GM21447 (cell line): ENCODE results near the gene ASAH2.
A peak's percentile ranks its signal among the peaks of the same experiment; 100 is the strongest.
"Not testable (repeated sequence)": the region's sequence is repeated elsewhere in the genome, so short reads cannot be mapped to it uniquely, and the experiment has no call there.

ENCODE experiments used
- ATAC-seq: cut with Tn5 transposase; IDR thresholded peaks from one replicate; pipeline ENCODE4 v1.9.1; 2021; ENCODE audit not compliant: unreplicated experiment

ASAH2 gene

DNA sequence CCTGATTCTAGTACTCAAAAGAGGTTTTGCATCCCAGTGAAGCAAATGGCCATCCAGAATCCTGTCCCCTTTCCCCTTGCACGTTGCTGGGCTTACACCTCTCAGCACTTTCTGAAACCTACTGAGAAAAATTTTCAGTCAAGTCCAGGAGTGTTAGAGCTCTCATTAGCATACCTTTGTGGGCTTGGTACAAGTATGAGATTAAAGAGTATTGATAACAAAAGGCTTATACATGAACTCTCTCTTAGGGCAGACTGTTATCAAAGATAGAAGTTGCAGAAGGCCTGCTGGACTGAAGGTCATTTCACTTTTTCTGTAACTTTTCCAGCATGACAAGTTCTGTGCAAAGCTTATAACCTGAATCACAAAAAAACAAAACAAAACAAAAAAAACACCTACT lies at the start of gene ASAH2:
Gene ASAH2 (minus strand): TSS at position 123 of the 400 bp plus-strand sequence. CDS start 2,906 bp downstream, outside the sequence.
- no peak for ATAC-seq

DNA sequence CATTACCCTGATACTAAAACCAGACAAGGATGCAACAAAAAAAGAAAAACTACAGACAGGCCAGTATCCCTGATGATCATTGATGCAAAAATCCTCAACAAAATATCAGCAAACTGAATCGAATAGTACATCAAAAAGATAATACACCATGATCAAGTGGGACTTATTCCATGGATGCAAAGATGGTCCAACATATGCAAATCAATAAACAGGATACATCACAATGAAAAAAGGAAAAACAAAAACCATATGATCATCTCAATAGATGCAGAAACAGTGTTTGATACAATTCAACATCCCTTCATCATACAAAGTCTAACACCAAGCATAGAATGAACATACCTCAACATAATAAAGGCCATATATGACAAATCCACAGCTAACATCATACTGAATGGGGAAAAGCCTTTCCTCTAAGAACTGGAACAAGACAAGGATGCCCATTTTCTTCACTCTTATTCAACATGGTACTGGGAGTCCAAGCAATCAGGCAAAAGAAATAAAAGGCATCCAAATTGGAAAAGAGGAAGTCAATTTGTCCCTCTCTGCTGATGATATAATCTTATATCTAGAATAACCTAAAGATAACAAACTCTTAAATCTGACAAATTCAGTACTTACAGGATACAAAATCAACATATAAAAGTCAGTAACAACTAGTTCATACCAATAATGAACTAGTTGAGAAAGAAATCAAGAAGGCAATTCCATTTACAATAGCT lies 48.8 kb upstream of the ASAH2 start:
- no peak for ATAC-seq

DNA sequence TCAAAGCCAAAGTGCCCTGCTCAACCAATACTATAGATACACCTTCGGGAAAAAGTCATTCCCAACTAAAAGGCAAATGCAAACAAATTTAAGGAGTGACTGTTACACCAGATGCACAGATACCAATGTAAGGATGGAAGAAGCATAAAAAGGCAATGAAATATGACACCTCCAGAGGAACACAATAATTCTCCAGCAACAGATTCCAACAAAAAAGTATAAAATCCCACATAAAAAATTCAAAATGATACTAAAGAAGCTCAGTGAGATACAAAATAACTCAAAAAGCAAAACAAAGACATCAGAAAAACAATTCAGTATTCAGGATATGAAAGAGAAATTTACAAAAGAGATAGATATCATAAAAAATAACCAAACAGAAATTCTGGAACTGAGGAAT lies 44.1 kb upstream of the ASAH2 start:
- no peak for ATAC-seq

DNA sequence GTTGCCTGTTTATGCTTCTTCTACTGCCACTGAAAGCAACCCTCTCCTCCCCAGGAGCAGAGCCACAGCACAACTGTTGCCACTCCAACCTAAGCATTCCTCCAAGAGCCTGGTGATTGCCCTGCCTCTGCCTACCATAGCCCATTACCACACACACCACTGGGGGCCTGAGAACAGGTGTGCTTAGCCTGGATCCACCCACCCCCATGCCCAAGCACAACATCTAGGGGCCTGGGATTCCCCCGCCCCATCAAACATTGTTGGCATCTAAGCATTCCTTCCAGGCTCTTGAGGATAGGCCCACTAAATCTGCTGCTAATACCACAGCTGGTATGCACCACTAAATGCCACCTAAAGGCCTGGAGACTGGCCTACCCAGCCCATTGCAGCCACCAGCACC lies 43.3 kb upstream of the ASAH2 start:
- no peak for ATAC-seq

DNA sequence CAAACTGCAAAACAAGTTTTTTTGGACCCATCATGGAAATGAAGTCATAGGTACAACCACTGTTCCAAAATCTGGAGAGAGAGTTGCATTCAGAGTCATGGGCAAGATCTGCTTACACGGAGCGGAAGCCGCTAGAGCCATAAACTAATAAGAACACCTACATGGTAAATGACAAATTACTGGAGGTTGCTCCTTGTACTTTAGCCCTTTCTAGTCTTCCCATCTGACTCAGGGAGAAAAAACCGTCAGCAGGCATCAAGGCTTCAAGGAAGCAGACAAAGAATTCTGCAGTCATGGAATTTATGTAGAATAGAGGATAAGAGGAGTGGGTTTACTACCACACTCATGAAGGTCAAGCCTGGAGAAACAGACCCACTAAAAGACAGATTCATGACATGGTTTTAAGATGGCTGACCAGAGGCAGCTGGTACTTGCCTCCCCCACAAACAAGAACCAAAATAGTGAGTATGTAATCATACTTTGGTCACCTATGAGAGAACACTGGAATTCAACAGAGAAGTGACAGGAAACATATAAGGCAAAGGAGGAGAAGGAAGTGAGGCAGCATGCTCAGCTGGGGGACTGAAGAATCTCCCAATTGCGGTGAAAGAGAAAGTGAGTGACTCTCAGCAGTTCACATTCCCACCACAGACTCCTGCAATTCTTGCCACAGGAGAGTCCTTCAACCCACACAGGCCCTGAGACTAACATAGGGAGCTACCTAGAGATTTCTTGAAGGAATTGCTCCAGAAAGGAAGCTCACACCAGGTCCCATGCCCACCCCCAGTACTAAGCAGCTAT lies 42.4 kb upstream of the ASAH2 start:
- ATAC-seq: no peak

DNA sequence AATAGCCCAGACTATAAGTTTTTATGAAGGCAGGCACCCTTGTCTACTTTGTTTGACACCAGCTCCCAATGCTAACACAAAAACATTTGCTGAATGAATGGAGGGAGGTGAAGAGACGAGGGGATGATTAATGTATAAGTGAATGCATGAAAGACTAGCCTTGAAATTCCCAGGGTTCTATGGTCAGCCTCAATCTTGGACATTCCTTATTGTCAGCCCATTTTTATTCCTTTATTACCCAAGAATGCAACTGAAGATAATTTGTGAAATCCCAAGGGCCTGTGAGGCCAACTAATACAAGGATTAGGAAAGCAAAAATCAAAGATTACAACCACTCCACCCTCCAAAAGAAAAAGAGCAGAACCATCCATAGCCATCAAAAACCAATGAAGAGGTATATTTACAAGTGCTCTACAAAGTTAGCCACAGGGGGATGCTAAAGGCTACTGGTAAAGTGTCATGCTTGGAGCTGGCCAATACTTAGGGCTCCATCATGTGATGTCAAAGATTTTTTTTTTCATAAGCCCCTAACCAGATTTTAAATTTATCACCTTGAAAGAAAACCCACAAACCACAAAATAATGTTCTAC lies 40.0 kb upstream of the ASAH2 start:
- no peak for ATAC-seq

DNA sequence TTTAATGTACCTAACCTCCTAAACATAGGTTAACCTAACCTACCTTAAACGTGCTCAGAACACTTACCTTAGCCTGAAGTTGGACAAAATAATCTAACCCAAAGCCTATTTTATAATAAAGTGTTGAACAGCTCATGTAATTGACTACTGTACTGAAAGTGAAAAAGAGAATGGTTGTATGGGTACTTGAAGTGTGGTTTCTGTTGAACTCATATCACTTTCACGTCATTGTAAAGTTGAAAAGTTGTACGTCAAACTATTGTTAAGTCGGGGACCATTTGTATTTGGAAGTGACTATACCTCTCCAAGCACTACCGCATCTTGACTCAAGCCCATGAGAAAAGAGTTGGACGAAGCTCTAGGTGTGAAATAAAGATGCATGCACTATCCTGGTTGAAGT lies 37.9 kb upstream of the ASAH2 start:
- ATAC-seq: no peak

DNA sequence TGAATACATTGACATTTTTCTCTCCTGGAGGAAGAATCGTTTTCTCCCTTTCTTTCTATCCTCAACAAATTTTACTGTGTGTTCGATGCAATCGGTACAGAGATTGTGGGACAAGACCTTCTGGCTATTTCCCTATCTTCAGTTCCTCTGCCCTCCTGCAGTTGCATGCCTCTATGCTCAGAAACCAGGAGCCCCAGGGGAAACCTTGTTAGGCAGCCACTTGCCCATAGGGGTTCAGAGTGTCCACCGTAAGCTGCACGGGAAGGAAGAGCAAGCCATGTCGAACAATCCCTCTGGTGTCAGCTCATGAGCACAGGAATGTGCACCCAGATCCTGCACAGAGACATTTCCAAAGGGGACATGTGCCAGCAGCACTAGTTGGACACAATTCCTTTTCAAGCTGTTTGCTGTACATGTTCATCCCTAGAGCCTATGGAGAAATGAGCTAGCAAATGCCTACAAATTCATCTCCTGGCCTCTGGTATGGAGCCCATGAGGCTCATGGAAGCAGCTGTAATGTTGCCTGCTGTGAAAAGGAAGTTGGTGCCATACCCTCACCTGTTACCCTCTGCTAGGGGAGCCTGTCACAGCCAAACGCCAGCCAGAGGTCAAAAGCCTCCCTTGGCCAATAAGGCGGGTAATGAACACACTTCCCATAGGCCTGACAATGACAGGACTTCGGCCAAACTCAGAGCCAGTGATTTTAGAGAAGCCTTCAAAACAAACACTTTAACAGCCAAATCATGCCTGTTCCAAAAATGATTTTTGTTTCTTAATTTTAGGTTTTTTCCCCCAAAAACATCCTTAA lies 35.9 kb upstream of the ASAH2 start:
- no peak for ATAC-seq

DNA sequence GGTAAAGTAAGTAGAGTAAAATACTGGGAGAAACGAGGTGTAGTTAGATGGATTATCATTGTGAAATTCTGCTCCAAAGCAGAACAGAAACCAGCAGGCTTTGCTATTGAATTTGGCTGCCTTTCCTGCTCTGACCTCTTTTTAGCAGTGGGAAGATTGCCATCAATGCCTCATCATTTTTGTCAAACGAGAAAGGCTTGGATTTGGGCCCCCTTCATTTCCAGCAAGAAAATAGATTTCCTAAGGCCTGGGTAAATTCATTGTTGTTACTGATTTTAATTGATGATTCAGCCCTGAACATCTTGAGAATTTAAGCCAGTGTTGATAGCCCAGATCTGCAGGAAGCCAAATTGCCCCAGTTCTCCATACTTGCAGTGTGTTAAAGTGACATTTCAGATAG lies 35.2 kb upstream of the ASAH2 start:
- ATAC-seq: no peak

DNA sequence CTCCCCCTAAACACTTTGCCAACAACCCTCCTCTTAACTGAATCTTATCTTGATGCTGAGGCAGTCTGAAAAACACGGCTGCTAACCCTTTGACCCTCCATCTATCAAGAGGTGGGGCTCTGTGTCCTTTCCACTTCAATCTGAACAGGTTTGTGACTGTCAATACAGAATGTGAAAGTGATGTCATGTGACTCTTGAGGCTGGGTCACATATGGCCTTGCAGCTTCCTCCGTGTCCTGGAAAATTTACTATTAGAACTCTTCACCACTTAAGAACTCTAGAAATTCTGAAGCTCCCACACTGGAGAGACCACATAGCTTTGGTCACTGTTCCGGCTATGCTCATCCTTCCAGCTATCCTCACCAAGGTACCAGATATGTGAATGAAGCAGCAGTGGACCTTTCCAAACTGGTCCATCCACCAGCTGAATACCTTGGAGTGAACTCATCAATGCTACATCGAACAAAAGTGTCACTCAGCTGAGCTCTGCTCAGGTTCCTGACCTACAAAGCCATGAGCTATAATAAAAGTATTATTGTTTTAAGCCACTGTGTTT lies 30.7 kb upstream of the ASAH2 start:
- no peak for ATAC-seq

DNA sequence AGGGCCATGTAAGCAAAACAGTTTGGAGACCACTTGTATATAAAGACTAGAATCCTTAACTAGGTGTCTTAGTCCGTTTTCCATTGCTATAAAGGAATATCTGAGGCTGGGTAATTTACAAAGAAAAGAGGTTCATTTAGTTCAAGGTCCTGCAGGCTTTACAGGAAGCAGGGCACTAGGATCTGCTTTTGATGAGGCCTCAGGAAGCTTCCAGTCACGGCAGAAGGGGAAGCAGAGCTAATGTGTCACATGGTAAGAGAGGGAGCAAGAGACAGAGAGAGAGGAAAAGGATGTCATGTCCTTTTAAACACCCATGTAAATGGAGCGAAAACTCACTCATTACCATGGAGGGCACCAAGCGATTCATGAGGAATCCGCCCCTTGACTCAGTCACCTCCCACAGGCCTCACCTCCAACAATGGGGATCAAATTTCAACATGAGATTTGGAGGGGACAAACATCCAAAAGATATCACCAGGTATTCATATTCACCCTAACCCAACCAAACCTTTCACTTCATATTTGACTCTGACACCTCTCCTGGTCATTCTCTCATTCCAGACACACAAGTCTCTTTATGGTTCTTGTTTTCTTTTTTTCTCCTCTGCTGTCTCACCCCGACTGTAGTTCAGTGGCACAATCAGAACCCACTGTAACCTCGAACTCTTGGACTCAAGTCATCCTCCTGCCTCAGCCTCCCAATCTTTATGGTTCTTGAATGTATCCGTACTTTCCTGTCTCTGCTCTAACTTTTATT lies 30.1 kb upstream of the ASAH2 start:
- no peak for ATAC-seq

DNA sequence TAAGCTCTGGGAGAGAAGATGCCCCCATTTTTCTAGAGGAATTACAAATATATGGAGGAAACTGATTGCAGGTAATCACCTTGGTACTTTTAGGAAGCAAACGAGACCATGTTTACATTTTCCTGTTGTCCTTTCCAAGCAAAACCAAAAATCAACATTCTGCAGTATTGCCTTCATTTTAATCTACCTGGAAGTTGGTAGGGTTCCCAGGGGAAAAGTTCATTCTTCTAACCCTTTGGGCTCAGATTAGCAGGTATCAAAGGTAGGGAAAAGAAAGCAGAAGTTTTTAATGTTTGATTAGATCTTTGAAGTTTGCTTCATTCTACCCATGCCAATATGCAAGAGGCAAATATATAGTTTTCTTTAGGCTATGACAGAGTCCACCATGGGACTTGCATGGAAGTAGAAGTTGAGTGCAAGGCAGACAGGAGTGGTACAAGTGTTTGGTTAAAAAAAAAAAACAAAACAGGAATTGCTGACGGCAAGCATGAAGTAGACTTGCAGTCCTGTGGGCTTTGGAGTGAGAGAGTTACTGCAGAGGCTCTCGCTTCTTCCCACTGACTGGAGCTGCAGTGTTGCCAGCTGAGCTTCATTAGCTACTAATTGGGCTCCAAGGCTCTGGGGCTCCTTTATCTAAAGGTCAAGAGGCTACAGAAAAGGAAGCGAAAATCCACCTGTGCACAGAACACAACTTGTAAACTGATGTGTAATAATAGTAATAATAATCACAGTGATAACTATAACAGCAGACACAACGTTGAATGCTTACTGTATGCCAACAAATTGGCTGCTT lies 28.9 kb upstream of the ASAH2 start:
- no peak for ATAC-seq

DNA sequence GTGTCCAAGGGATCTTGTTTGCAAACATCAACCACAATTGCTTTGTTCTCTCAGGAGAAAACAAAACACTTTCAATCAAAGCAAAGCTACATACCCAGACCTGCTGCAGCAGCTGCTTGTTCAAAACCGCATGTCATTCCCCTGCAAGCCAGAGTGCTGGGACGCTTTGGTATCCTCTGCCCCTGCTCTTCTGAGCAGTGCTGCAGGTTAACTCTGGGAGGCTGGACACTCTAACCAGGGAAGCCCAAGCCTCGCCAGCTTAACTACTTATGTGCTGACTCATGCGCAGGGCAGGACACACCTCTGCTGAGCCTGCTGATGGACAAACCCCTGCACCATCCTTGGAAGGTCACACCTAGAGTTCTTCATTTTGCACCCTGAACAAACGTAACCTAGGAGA lies 28.2 kb upstream of the ASAH2 start:
- ATAC-seq: no peak

DNA sequence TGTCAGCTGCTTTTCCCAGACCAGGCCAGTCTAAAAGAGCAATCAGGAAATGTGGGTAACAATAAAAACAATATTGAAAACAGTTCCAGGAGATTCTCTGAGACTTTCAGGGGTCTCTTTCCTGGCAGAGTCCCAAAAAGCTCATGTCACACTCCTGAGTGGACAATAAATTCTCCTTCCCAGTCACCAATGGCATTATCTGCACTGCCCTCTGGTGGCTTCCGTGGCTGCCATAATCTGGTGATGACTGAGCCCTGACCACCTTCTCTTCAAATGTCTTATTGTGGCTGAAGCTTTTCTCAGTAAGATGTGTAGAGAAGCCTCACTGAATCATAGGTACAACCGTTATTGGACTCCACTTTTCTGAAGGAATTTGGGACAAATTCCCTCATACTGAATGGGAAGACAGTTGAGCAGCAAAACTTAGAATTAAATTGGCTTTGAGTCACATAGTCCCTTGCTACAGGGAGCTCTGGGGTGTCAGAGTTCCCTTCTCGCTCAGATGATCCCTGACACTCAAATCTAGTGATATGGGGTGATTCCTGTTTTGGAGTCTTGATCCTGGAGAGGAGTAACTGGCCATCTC lies 24.4 kb upstream of the ASAH2 start:
- ATAC-seq: peak; percentile 84

DNA sequence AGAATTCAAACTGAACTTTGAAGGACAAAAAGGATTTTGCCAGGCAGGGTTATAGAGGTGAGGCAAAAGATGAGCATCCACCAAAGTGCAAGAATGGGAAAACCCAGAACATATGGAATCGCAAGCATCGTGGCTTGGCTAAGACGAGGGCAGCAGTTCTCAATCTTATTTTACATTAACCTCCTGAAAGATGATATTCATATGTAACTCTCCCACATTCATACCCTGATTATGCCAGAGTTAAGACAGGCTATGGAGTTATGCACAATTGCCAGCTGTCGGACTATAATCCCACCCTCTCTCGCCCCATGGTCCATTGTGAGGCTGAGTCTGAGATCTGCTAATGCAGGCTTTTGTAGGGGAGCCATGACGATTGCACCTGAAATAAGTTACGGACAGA lies 21.2 kb upstream of the ASAH2 start:
- ATAC-seq: no peak

DNA sequence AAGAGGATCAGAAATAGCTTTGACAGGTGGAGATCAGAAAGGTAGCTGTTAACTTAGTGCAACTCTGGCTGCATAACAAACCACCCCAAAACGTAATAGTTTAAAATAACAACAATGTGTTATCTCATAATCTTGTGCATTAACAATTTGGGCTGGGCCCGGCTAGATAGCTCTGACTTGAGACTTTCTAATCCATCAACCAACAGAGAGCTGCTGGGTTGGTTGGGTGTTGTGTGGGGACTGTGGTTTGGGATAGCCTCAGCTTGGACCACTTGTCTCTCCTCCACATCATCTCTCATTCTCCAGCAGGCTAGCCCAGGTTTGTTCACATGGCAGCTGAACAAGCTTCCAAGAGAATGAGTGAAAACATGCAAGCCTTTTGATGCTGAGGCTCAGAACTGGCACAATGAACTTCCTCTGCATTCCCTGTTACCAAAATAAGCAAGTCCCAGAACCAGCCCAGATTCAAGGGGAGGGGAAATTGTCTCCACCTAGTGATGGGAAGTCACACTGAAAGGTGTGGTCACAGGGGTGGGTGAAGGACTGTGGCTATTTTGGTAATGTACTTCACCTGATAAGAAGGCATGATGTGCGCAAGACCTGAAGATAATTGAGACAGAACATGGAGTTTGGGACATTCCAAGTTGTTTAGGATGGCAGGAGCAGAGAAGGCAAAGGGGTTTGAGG lies 20.4 kb upstream of the ASAH2 start:
- no peak for ATAC-seq

DNA sequence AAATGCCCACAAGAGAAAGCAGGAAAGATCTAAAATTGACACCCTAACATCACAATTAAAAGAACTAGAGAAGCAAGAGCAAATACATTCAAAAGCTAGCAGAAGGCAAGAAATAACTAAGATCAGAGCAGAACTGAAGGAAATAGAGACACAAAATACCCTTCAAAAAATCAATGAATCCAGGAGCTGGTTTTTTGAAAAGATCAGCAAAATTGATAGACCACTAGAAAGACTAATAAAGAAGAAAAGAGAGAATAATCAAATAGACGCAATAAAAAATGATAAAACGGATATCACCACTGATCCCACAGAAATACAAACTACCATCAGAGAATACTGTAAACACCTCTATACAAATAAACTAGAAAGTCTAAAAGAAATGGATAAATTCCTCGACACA lies 16.6 kb upstream of the ASAH2 start:
- not testable (repeated sequence) for ATAC-seq

DNA sequence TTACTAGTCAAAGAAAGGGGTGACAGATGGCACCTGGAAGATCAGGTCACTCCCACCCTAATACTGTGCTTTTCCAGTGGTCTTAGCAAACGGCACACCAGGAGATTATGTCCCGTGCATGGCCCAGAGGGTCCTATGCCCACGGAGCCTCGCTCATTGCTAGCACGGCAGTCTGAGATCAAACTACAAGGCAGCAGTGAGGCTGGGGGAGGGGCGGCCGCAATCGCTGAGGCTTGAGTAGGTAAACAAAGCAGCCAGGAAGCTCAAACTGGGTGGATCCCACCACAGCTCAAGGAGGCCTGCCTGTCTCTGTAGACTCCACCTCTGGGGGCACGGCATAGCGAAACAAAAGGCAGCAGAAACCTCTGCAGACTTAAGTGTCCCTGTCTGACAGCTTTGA lies 11.3 kb upstream of the ASAH2 start:
- ATAC-seq: not testable (repeated sequence)
